Heart left ventricle (tissue), 16 donors: ENCODE results near the gene CREG2. TPM values are rescaled to one million over a fixed set of nuclear protein-coding genes. Genes with fewer than 3 reads are reported as not detected.

Source experiments
- ATAC-seq, 4 donors: fragments of 200-7000 bp; cut with Tn5 transposase; one replicate each; pipeline ENCODE4 v1.9.1; 2020 to 2022; ENCODE audit warnings: moderate library complexity in 4 of 4, mild to moderate bottlenecking in 3 of 4, moderate number of reproducible peaks in 1 of 4
- DNase-seq, 5 donors: peaks; one replicate each; pipeline ENCODE4 v3.0.0-alpha.2; 2020
- H3K27ac ChIP-seq, 12 donors: fragments of 200-600 bp; sonication (generic) in 4 of 12; one replicate each; pipeline versions ENCODE4 v1.5.0 to v1.8.0; 2016 to 2022; ENCODE audit warnings: mild to moderate bottlenecking in 2 of 12
- H3K27me3 ChIP-seq, 9 donors: fragments of 200-600 bp; sonication (generic) in 2 of 9; one replicate each; pipeline versions ENCODE4 v1.5.1 to v1.8.0; 2016 to 2022; ENCODE audit warnings: mild to moderate bottlenecking in 3 of 9
- H3K36me3 ChIP-seq, 9 donors: fragments of 200-600 bp; sonication (generic) in 2 of 9; one replicate each; pipeline versions ENCODE4 v1.5.0 to v1.8.0; 2018 to 2022; ENCODE audit warnings: mild to moderate bottlenecking in 2 of 9
- H3K4me1 ChIP-seq, 12 donors: fragments of 200-600 bp; sonication (generic) in 4 of 12; one replicate each; pipeline versions ENCODE4 v1.5.0 to v1.8.0; 2016 to 2022; ENCODE audit warnings: mild to moderate bottlenecking in 3 of 12
- H3K4me3 ChIP-seq, 12 donors: fragments of 200-600 bp; sonication (generic) in 4 of 12; one replicate each; pipeline versions ENCODE4 v1.5.0 to v1.8.0; 2017 to 2022; ENCODE audit warnings: mild to moderate bottlenecking in 9 of 12, moderate library complexity in 4 of 12
- H3K9me3 ChIP-seq, 12 donors: fragments of 200-600 bp; sonication (generic) in 4 of 12; one replicate each; pipeline versions ENCODE4 v1.5.0 to v1.8.0; 2016 to 2022; ENCODE audit warnings: mild to moderate bottlenecking in 1 of 12
- POLR2A ChIP-seq, 2 donors: fragments of 450-650 bp; IDR thresholded peaks; one replicate each; pipeline ENCODE4 v1.6.1; 2017; ENCODE audit warnings: antibody characterized with exemption in 2 of 2, mild to moderate bottlenecking in 2 of 2, moderate library complexity in 2 of 2
- WGBS, 4 donors: extraction: QIAGEN DNeasy Blood & Tissue Kit in 2 of 4; methylation state at CpG; one replicate each; pipeline versions ENCODE4 v1.1.5 to v1.1.7; 2013 to 2018; 5-methylcytosine and 5-hydroxymethylcytosine counted together
- intact Hi-C, 10 donors: fragments of 100-400 bp; cut with DNase I; formaldehyde crosslinking; loops; one replicate each; pipeline versions ENCODE4 v1.11.1 to v1.14.2; 2022
- polyA plus RNA-seq, 2 donors: library from polyadenylated mRNA; stranded (reverse); fragments of 200-250 nt; gene quantifications; one replicate each; pipeline ENCODE4 v1.2.3, GENCODE V29; 2013
- total RNA-seq, 9 donors: library from RNA; depleted of rRNA in 2 of 9; stranded (reverse); fragments of >200 nt in 2 of 9; fragmentation: NEBNext Ultra II Directional in 3 of 9; extraction: Animal tissue kit (Norgen Biotek cat#: 25700) in 3 of 9; gene quantifications; one replicate each; pipeline versions ENCODE4 v1.1.0 to v1.2.4, GENCODE V29; 2016 to 2023
- TF ChIP-seq, protein P1 (sequence below), 12 donors: fragments of 200-600 bp; sonication (generic) in 4 of 12; IDR thresholded peaks; one replicate each; pipeline versions ENCODE4 v1.5.0 to v1.8.0; 2018 to 2022; ENCODE audit warnings: antibody characterized with exemption in 12 of 12, mild to moderate bottlenecking in 5 of 12
- donor health status: ischemic (EF 13 %, LVEDD 7.1; RV severe dilation, severe dysfunction).
- donor health status: healthy with polysubstance abuse.
- donor health status: DM: no; HTN: yes; CAD: no.
- donor health status: DM: no; HTN: no; CAD: no.
- donor health status: ischemic (EF 25% LVEDD 6.9; RV normal size, moderate dysfunction).
- donor health status: ischemic (EF 25% LVEDD 5.7; RV mildly dilated, moderate dysfunction).
- donor health status: healthy.
- donor health status: DM: yes; HTN: yes; CAD: no.
- donor health status: ischemic (EF 35%, LVEDD 5.7; RV mildly dilated, moderate dysfunction).
- donor health status: nonischemic (EF 11% LVEDD 7.7; RV severe dilation, severe dysfunction).
- donor health status: DM: yes; HTN: yes; CAD: no.
- donor health status: PGD.
- donor health status: ischemic (EF 29% LVEDD 5.4; RV normal size, mild dysfunction).
- donor health status: nonischemic (EF 23%, LVEDD 6.1; RV moderate dilation, normal function).

Gene CREG2
- total and polyA plus RNA-seq, 11 donors = 0.18 to 1.1 (median 0.46) TPM; not detected in 7

DNA sequence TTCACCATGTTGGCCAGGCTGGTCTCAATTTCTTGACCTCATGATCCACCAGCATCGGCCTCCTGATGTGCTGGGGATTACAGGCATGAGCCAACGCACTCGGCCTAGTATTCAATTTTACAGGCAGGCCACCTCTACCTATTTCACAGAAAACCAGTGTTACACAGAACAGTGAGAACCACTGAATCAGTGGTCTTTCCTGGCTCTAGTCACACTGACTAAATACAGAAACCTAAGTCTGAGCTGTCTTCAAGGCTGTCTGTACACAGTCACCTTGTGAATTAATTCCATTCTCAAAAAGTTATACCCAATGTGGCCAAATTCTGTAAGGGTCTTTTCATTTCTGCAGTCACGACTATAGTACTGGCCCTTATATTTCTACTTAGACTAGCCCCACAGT, 82.3 kb downstream of the CREG2 start:
- ATAC-seq = no peak
- intact Hi-C loops = loop anchor here in 2 of 10 donors (5.0 kb wide), 2 partner anchors 33 to 38 kb away; no protein-coding TSS in a partner anchor
- H3K27me3 ChIP-seq = no peaks in the 10 kb centered on the region
- peaks cover 0 to 46% (median 0%) of the 10 kb centered on the region in 9 donors for H3K36me3 ChIP-seq
- WGBS, 4 donors = 75 to 86% (median 85%) methylated on average over 4 of the region's 4 CpGs
- peak overlapping the region in 4 of 12 donors; percentile 80 to 93 (median 87) for H3K4me3 ChIP-seq
- H3K4me1 ChIP-seq = peaks cover 2 to 81% (median 54%) of the 10 kb centered on the region in 12 donors
- no peaks in the 10 kb centered on the region for H3K9me3 ChIP-seq
- no peak for DNase-seq
- TF ChIP-seq, protein P1, sequence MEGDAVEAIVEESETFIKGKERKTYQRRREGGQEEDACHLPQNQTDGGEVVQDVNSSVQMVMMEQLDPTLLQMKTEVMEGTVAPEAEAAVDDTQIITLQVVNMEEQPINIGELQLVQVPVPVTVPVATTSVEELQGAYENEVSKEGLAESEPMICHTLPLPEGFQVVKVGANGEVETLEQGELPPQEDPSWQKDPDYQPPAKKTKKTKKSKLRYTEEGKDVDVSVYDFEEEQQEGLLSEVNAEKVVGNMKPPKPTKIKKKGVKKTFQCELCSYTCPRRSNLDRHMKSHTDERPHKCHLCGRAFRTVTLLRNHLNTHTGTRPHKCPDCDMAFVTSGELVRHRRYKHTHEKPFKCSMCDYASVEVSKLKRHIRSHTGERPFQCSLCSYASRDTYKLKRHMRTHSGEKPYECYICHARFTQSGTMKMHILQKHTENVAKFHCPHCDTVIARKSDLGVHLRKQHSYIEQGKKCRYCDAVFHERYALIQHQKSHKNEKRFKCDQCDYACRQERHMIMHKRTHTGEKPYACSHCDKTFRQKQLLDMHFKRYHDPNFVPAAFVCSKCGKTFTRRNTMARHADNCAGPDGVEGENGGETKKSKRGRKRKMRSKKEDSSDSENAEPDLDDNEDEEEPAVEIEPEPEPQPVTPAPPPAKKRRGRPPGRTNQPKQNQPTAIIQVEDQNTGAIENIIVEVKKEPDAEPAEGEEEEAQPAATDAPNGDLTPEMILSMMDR (IDR thresholded peaks at IDR 0.05) = no peak
- TF ChIP-seq POLR2A (IDR thresholded peaks at IDR 0.05) = no peak
- H3K27ac ChIP-seq = peak overlapping the region in 1 of 12 donors; percentile 99

DNA sequence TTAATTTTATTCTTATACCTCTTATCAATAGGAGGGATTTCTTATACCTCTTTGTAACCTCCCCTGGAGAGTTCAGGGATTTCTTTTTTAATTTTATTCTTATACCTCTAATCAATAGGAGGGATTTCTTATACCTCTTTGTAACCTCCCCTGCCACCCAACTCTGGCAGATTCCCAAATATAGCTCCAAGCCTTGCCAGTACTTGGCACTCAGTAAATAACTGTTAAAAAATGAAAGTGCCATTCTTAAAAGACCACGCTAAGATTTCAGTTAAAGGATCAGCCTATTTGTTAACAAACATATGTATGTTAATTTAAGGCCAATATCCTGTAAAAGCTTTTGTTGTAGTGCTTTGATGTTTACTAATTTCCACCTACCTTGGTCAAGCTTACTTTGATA, 83.6 kb downstream of the CREG2 start:
- intact Hi-C loops = no loop called here
- ATAC-seq (no peak), DNase-seq (no peak)
- Histone ChIP-seq H3K36me3 (peaks cover 0 to 60% (median 0%) of the 10 kb centered on the region in 9 donors), H3K9me3 (no peaks in the 10 kb centered on the region), H3K4me1 (peaks cover 2 to 88% (median 53%) of the 10 kb centered on the region in 12 donors), H3K27me3 (no peaks in the 10 kb centered on the region), H3K27ac (peak overlapping the region in 1 of 12 donors; percentile 2), H3K4me3 (peak overlapping the region in 1 of 12 donors; percentile 80)
- 77 to 86% (median 84%) methylated on average over 1 of the region's 1 CpG for WGBS, 4 donors
- TF ChIP-seq, protein P1 (IDR thresholded peaks at IDR 0.05) = no peak
- TF ChIP-seq POLR2A (IDR thresholded peaks at IDR 0.05) = no peak

DNA sequence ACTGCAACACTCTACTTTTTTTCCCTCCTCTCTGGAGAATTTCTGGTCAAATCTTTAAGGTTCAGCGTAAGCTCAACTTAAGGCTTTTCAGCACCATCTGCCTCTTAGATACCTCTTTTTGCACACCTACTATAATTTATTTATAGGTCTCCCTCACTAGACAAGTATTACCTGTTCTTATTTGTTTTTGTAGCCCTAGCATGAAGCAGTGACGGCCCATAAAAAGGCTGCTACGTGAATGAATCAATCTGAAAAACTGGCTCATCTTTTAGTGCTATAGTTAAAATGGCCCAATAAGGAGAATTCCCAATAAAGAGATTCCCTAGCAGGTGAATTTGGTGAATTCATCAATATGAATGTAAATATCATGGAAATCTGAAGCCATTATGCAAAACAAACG, 85.3 kb downstream of the CREG2 start:
- H3K4me1 ChIP-seq = peaks cover 2 to 97% (median 52%) of the 10 kb centered on the region in 12 donors
- no peak for TF ChIP-seq POLR2A (IDR thresholded peaks at IDR 0.05)
- TF ChIP-seq, protein P1 (IDR thresholded peaks at IDR 0.05) = no peak

DNA sequence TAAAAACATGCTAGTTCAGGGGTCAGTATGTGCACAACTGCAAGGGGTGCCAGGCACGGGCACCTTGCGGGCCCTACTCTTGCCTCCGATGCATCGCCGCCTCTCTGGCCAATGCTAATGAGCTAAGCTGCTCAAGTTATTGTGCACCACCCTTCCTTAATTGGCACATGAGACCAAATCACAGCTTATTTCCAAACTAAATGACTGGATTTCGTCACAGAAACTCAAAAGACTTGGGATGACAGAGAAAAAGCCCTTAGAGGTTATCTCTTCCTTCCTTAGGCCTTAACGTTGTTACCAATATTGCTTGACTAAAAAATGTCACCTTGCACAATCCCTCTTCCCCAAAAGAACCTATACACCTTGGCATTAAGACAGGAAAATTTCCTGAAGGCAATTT, 86.5 kb downstream of the CREG2 start:
- Histone ChIP-seq H3K4me1 (peaks cover 0 to 97% (median 46%) of the 10 kb centered on the region in 12 donors), H3K27me3 (no peaks in the 10 kb centered on the region), H3K36me3 (peaks cover 0 to 54% (median 0%) of the 10 kb centered on the region in 9 donors), H3K27ac (no peak overlapping the region), H3K4me3 (no peak overlapping the region), H3K9me3 (no peaks in the 10 kb centered on the region)
- 61 to 70% (median 63%) methylated on average over 7 of the region's 7 CpGs for WGBS, 4 donors
- intact Hi-C loops = no loop called here
- TF ChIP-seq, protein P1 (IDR thresholded peaks at IDR 0.05) = no peak
- no peak for TF ChIP-seq POLR2A (IDR thresholded peaks at IDR 0.05)
- DNase-seq (no peak), ATAC-seq (no peak)

More for the DNA sequence above, 85.3 kb downstream of the CREG2 start:
- DNase-seq (no peak), ATAC-seq (no peak)
- no peaks in the 10 kb centered on the region for H3K9me3 ChIP-seq
- H3K4me3 ChIP-seq = no peak overlapping the region
- H3K36me3 ChIP-seq = peaks cover 0 to 60% (median 0%) of the 10 kb centered on the region in 9 donors
- no peaks in the 10 kb centered on the region for H3K27me3 ChIP-seq
- intact Hi-C loops = no loop called here
- WGBS, 4 donors = 80 to 84% (median 80%) methylated on average over 4 of the region's 4 CpGs
- H3K27ac ChIP-seq = no peak overlapping the region
